ENCODE data around the gene KRT2.

Gene KRT2

GRCh38 chr12:52691841-52692150 is 39.8 kb upstream of the KRT2 start:
- Histone ChIP-seq H3K36me3 (no peaks in the 10 kb centered on the region), H3K9me3 (no peaks in the 10 kb centered on the region), H3K27me3 (peaks cover 0 to 73% of the 10 kb centered on the region in 2 donors), H3K4me3 (no peak overlapping the region), H3K27ac (no peak overlapping the region), H3K4me1 (peaks cover 0 to 11% (median 6%) of the 10 kb centered on the region in 4 donors)
- intact Hi-C loops (cut with DNase I; ENCODE audit: low total_unique reads), result no loop called here
- no peak for TF ChIP-seq CTCF (IDR thresholded peaks at IDR 0.05)
- no peak for DNase-seq

- H3K27me3 ChIP-seq, result peaks cover 0 to 78% of the 10 kb centered on the region in 2 donors
- intact Hi-C loops (cut with DNase I; ENCODE audit: low total_unique reads), result no loop called here
- H3K9me3 ChIP-seq, result no peaks in the 10 kb centered on the region
- TF ChIP-seq CTCF (IDR thresholded peaks at IDR 0.05), result no peak
- H3K36me3 ChIP-seq, result no peaks in the 10 kb centered on the region
- no peak for DNase-seq
- no peak overlapping the region for H3K27ac ChIP-seq
- peak overlapping the region in 1 of 2 donors; percentile 33 for H3K4me3 ChIP-seq
- H3K4me1 ChIP-seq, result peaks cover 0 to 11% (median 6%) of the 10 kb centered on the region in 4 donors
Measured at GRCh38 chr12:52691076-52691840, 39.2 kb upstream of the KRT2 start.

GRCh38 chr12:52690351-52691075 is 38.5 kb upstream of the KRT2 start:
- peak overlapping the region in 1 of 2 donors; percentile 33 for H3K4me3 ChIP-seq
- DNase-seq, result no peak
- intact Hi-C loops (cut with DNase I; ENCODE audit: low total_unique reads), result no loop called here
- peaks cover 0 to 80% of the 10 kb centered on the region in 2 donors for H3K27me3 ChIP-seq
- H3K36me3 ChIP-seq, result no peaks in the 10 kb centered on the region
- H3K27ac ChIP-seq, result no peak overlapping the region
- peaks cover 0 to 11% (median 6%) of the 10 kb centered on the region in 4 donors for H3K4me1 ChIP-seq
- H3K9me3 ChIP-seq, result no peaks in the 10 kb centered on the region
- no peak for TF ChIP-seq CTCF (IDR thresholded peaks at IDR 0.05)

GRCh38 chr12:52689936-52690335 is 37.9 kb upstream of the KRT2 start:
- H3K9me3 ChIP-seq, result no peaks in the 10 kb centered on the region
- intact Hi-C loops (cut with DNase I; ENCODE audit: low total_unique reads), result no loop called here
- H3K27ac ChIP-seq, result no peak overlapping the region
- TF ChIP-seq CTCF (IDR thresholded peaks at IDR 0.05), result no peak
- peaks cover 0 to 82% of the 10 kb centered on the region in 2 donors for H3K27me3 ChIP-seq
- no peaks in the 10 kb centered on the region for H3K36me3 ChIP-seq
- H3K4me1 ChIP-seq, result peaks cover 0 to 11% (median 6%) of the 10 kb centered on the region in 4 donors
- H3K4me3 ChIP-seq, result no peak overlapping the region
- no peak for DNase-seq

GRCh38 chr12:52689239-52689638 is 37.2 kb upstream of the KRT2 start:
- Histone ChIP-seq H3K9me3 (no peaks in the 10 kb centered on the region), H3K4me1 (peaks cover 0 to 11% (median 6%) of the 10 kb centered on the region in 4 donors), H3K36me3 (no peaks in the 10 kb centered on the region), H3K27me3 (peaks cover 0 to 82% of the 10 kb centered on the region in 2 donors), H3K4me3 (no peak overlapping the region), H3K27ac (no peak overlapping the region)
- DNase-seq, result no peak
- TF ChIP-seq CTCF (IDR thresholded peaks at IDR 0.05), result no peak
- intact Hi-C loops (cut with DNase I; ENCODE audit: low total_unique reads), result no loop called here

All from tibial artery (tissue), 4 donors.